NCI-H526 treated with DMSO at 0.1 percent for 48 hours (cell line): Measurements from ENCODE around the gene SFSWAP.
"Not testable (repeated sequence)": the region's sequence is repeated elsewhere in the genome, so short reads cannot be mapped to it uniquely, and the experiment has no call there.

Source experiments
- DNase-seq: peaks from one replicate; lab custom pipeline; 2025; lab: John Stamatoyannopoulos, UW

Gene SFSWAP

GRCh38 chr12:131793243-131794022, 82.5 kb downstream of the SFSWAP start:
- DNase-seq: no peak

GRCh38 chr12:131794061-131794460, 83.2 kb downstream of the SFSWAP start:
- DNase-seq: no peak

GRCh38 chr12:131794573-131794972, 83.7 kb downstream of the SFSWAP start:
- DNase-seq: no peak

DNA sequence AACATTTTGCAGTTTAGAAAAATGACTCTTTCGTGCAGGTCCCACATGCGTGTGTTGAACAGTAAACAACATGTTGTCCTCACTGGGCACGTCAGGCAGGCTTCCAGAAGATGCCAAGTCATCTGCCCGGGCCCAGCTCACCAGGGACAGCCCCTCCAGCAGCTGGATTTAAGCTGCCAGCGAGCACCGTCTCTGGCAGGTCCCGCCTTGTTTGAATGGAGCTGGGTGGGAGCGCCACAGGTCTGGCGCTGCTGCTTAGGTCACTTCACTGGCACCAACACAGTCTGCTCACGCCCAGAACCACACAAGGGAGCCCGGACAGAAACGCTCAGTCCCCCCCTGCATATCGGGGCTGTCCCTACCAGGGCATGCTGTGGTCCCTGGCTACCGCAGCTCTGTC, 84.2 kb downstream of the SFSWAP start:
- no peak for DNase-seq

- DNase-seq: peak; percentile 11
These were observed 85.0 kb downstream of the SFSWAP start for GRCh38 chr12:131795690-131796410.

- DNase-seq: no peak
These were observed 85.5 kb downstream of the SFSWAP start for GRCh38 chr12:131796411-131796736.

DNA sequence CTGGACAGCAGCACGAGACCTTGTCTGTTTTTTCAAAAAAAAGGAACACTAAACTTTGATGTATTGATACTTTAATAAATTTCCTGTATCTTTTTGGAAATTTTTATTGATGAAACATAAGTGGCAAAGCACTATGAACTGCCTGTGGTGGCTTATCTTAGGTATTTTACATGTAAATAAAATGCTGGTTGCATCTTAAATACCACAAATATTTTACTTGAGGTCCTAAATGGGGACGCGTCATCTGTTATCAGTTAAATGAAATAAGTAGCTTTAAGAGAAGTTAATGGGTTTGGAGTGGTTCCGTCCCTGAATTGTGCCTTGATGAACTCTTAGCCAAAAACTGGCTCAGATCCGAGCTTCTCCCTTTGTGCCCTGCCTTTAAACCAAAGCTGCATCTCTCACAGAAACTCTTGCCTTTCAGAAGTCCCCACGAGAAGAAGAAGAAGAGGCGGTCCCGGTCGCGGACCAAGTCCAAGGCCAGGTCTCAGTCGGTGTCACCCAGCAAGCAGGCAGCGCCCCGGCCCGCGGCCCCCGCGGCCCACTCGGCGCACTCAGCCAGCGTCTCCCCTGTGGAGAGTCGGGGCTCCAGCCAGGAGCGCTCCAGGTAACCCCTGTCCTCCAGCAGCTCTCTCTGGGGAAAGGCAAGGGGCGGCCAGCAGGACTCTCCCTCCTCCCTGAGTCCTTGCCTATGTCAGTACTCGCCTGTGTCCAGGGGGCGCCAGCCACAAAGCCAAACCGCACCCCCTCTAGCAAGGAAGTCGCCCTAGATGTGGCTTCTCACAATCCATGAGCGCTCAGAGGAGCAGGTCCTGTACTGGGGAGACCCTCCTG, 86.1 kb downstream of the SFSWAP start:
- no peak for DNase-seq

DNA sequence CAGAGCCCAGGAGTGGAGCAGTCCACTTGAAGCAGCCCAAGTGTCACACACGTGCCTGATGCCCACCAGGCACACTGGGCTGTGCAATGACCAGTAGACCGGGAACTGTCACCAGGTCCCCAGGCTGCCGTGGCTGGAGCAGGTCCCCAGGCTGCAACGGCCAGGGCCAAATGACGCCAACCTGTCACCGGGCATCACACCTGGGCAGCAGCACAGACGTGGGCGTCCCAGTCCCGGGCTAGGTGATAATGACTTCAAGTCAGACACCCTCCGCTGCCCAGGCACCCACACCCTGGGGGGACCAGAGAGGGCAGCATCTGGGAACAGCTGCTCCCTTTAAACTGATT, 86.7 kb downstream of the SFSWAP start:
- no peak for DNase-seq

DNA sequence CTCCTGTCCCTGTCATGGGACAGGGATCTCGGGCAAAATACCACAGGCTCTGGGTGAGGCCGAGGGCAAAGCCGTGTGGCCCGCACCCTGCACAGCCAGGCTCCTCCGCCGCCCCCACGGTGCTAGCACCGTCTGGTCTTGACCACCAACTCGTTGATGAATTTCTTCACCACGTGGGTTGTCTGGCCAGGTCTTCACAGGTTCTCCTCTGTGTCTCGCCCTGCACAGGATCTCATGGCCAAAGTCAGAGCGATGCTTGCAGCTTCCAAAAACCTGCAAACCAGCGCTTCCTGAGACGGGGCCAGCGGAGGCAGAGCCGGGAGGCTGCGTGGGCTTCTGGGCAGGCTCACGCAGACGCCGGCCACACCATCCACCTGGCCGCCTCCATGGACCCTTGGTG, 88.3 kb downstream of the SFSWAP start:
- DNase-seq: no peak

GRCh38 chr12:131799828-131800593, 89.1 kb downstream of the SFSWAP start:
- no peak for DNase-seq

GRCh38 chr12:131800594-131801135, 89.8 kb downstream of the SFSWAP start:
- DNase-seq: no peak

DNA sequence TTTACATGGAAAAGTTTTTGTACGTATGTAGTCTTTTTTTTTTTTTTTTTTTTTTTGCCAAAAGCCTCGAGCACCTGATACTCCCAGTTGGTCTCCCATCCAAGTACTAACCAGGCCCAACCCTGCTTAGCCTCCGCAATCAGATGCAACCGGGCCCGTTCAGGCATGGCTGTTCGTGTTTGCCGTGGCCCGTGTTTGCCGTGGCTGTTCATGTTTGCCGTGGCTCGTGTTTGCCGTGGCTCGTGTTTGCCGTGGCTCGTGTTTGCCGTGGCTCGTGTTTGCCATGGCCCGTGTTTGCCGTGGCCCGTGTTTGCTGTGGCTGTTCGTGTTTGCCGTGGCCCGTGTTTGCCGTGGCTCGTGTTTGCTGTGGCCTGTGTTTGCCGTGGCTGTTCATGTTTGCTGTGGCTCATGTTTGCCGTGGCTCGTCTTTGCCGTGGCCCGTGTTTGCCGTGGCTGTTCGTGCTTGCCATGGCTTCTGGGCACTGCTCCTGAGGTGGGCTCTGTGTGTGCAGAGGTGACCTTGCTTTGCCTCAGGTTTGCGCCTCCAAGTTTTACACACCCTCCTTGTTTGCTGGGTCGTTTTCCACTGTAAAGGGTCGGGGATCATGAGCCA, 90.5 kb downstream of the SFSWAP start:
- no peak for DNase-seq

DNA sequence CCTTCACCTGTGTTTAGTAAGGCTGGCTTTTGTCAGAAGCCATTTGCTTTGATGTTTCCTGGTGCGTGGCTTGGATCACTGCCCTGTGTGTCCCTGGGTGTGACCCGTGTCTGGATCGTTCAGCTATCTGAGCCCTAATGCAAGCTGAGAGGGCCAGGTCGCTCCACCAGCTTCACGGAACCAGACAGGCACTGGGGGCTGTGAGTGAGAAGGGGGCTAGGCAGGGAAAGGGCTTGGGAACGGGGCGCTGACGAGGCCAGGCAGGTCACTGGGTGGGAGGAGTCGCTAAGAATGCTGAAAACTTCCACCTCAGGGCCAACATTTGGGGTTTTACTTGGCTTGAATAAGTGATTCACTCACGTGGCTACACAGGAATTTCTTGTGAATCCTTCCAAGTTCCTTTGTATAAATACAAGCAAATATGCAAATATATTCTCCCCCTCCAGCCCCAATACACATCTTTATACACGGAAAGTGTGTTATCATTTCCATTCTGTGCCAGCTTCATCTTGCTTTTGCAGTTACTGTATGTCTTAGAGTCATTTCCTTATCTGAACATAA, 93.2 kb downstream of the SFSWAP start:
- DNase-seq: no peak

GRCh38 chr12:131805421-131805820, 94.5 kb downstream of the SFSWAP start:
- peak; percentile 61 for DNase-seq

GRCh38 chr12:131806674-131807073, 95.8 kb downstream of the SFSWAP start:
- no peak for DNase-seq

GRCh38 chr12:131808744-131809371, 98.0 kb downstream of the SFSWAP start:
- peak; percentile 54 for DNase-seq

GRCh38 chr12:131809476-131810254, 98.8 kb downstream of the SFSWAP start:
- DNase-seq: not testable (repeated sequence)

- DNase-seq: no peak
These were observed 99.8 kb downstream of the SFSWAP start for GRCh38 chr12:131810726-131811125.

DNA sequence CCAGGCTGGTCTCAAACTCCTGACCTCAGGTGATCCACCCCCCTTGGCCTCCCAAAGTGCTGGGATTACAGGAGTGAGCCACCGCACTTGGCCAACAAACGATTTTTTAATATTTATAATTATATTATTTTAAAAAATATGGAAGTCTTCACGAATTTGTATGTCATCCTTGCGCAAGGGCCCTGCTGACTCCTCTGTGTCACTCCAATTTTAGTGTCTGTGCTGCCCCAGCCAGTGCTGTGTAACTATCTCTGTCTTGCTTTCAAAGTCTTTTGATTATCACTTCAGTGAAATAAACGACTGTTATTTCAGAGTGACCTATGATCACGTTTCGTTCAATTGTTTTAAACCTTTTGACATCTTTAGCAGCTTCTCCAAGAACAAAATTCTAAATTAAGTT, 104.2 kb downstream of the SFSWAP start:
- DNase-seq: no peak

- no peak for DNase-seq
These were observed 105.6 kb downstream of the SFSWAP start for GRCh38 chr12:131816495-131816894.
